ENCODE data around the gene SYNE3. TPM values are rescaled to one million over a fixed set of nuclear protein-coding genes. Genes with fewer than 3 reads are reported as not detected.

Gene SYNE3
- total RNA-seq, result 4.6 and 5.3 TPM in 2 replicates

GRCh38 chr14:95516554-95517181 is at the start of gene SYNE3:
Gene SYNE3 (minus strand): TSS chr14:95516650. CDS start chr14:95475821, 40,829 bp downstream.
- FAIRE-seq (no peak), DNase-seq (ENCODE audit: low read depth) (no peak)
- Histone ChIP-seq H3K4me3 (ENCODE audit: low read depth, low read length) (peak within 1 kb of the TSS; percentile 43), H3K36me3 (ENCODE audit: control insufficient read depth, insufficient read depth, low read length) (no peaks in the 10 kb centered on the region), H3K27me3 (ENCODE audit: control insufficient read depth, insufficient read depth, low read length) (no peaks in the 10 kb centered on the region)
- TF ChIP-seq CTCF (IDR thresholded peaks at IDR 0.05; ENCODE audit: insufficient read depth, low read length, severe bottlenecking), result no peak

GRCh38 chr14:95564060-95564459 is 47.6 kb upstream of the SYNE3 start:
- Histone ChIP-seq H3K4me3 (ENCODE audit: low read depth, low read length) (no peak overlapping the region), H3K36me3 (ENCODE audit: control insufficient read depth, insufficient read depth, low read length) (no peaks in the 10 kb centered on the region), H3K27me3 (ENCODE audit: control insufficient read depth, insufficient read depth, low read length) (no peaks in the 10 kb centered on the region)
- DNase-seq (ENCODE audit: low read depth) (no peak), FAIRE-seq (no peak)
- no peak for TF ChIP-seq CTCF (IDR thresholded peaks at IDR 0.05; ENCODE audit: insufficient read depth, low read length, severe bottlenecking)

GRCh38 chr14:95562892-95563685 is 46.6 kb upstream of the SYNE3 start:
- Histone ChIP-seq H3K27me3 (ENCODE audit: control insufficient read depth, insufficient read depth, low read length) (no peaks in the 10 kb centered on the region), H3K36me3 (ENCODE audit: control insufficient read depth, insufficient read depth, low read length) (no peaks in the 10 kb centered on the region), H3K4me3 (ENCODE audit: low read depth, low read length) (no peak overlapping the region)
- FAIRE-seq, result no peak
- no peak for TF ChIP-seq CTCF (IDR thresholded peaks at IDR 0.05; ENCODE audit: insufficient read depth, low read length, severe bottlenecking)
- DNase-seq (ENCODE audit: low read depth), result peak; percentile 5

- Histone ChIP-seq H3K4me3 (ENCODE audit: low read depth, low read length) (no peak overlapping the region), H3K36me3 (ENCODE audit: control insufficient read depth, insufficient read depth, low read length) (no peaks in the 10 kb centered on the region), H3K27me3 (ENCODE audit: control insufficient read depth, insufficient read depth, low read length) (no peaks in the 10 kb centered on the region)
- TF ChIP-seq CTCF (IDR thresholded peaks at IDR 0.05; ENCODE audit: insufficient read depth, low read length, severe bottlenecking), result peak; percentile 97
- peak; percentile 75 for DNase-seq (ENCODE audit: low read depth)
- FAIRE-seq, result peak; percentile 83
Measured at GRCh38 chr14:95561001-95561412, 44.6 kb upstream of the SYNE3 start.

GRCh38 chr14:95559203-95559602 is 42.8 kb upstream of the SYNE3 start:
- no peak for TF ChIP-seq CTCF (IDR thresholded peaks at IDR 0.05; ENCODE audit: insufficient read depth, low read length, severe bottlenecking)
- Histone ChIP-seq H3K4me3 (ENCODE audit: low read depth, low read length) (no peak overlapping the region), H3K36me3 (ENCODE audit: control insufficient read depth, insufficient read depth, low read length) (no peaks in the 10 kb centered on the region), H3K27me3 (ENCODE audit: control insufficient read depth, insufficient read depth, low read length) (no peaks in the 10 kb centered on the region)
- no peak for FAIRE-seq
- peak; percentile 57 for DNase-seq (ENCODE audit: low read depth)

All from bronchial epithelial cell (primary cell).